Kidney epithelial cell (primary cell): Measurements from ENCODE around the gene LRRC49. TPM values are rescaled to one million over a fixed set of nuclear protein-coding genes. Genes with fewer than 3 reads are reported as not detected.

Experiments used
- DNase-seq: peaks from one replicate; pipeline ENCODE4 v3.0.0-alpha.2; 2010; ENCODE audit warnings: low read depth
- H3K27me3 ChIP-seq: 2 replicates; pipeline ENCODE4 v1.6.0; 2011; ENCODE audit warnings: low read length; ENCODE audit not compliant: control insufficient read depth, insufficient read depth
- H3K36me3 ChIP-seq: 2 replicates; pipeline ENCODE4 v1.5.1; 2011; ENCODE audit warnings: low read length; ENCODE audit not compliant: control insufficient read depth, insufficient read depth
- H3K4me3 ChIP-seq: 2 replicates; pipeline ENCODE4 v1.5.1; 2011; ENCODE audit warnings: low read depth, mild to moderate bottlenecking, control low read depth, low read length
- total RNA-seq: library from RNA; depleted of rRNA; stranded (reverse); fragments of >200 nt; gene quantifications from 2 replicates; pipeline ENCODE4 v1.2.3, GENCODE V29; 2015
- TF ChIP-seq, protein P1 (sequence below): IDR thresholded peaks from 2 replicates; pipeline ENCODE4 v1.5.1; 2011; ENCODE audit warnings: mild to moderate bottlenecking, moderate library complexity, low read length, control low read depth, inconsistent platforms; ENCODE audit not compliant: insufficient read depth, poor library complexity, severe bottlenecking

Gene LRRC49
- total RNA-seq, 1 donor from 2014 or later: 62.0 TPM

DNA sequence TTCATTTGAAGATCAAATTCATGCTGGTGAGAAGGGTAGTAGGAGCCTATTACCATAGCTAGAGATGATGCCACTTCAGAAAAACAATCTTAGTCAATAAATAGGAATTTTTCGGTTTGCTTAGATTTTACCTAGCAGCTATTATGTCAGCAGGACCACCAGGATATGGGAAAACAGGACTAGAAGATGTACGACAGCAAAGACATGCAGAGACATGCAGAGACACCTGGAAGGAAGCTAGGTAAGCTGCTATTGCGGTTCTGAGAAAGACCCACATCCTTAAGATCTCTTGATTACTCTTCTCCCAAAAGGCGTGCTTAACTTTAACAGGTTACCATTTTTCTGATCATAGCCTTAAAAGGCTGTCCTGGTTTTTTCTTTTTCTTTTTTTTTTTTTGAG is 157.8 kb downstream of the LRRC49 start:
- Histone ChIP-seq H3K36me3 (no peaks in the 10 kb centered on the region), H3K4me3 (no peak overlapping the region), H3K27me3 (no peaks in the 10 kb centered on the region)
- no peak for DNase-seq
- TF ChIP-seq, protein P1, sequence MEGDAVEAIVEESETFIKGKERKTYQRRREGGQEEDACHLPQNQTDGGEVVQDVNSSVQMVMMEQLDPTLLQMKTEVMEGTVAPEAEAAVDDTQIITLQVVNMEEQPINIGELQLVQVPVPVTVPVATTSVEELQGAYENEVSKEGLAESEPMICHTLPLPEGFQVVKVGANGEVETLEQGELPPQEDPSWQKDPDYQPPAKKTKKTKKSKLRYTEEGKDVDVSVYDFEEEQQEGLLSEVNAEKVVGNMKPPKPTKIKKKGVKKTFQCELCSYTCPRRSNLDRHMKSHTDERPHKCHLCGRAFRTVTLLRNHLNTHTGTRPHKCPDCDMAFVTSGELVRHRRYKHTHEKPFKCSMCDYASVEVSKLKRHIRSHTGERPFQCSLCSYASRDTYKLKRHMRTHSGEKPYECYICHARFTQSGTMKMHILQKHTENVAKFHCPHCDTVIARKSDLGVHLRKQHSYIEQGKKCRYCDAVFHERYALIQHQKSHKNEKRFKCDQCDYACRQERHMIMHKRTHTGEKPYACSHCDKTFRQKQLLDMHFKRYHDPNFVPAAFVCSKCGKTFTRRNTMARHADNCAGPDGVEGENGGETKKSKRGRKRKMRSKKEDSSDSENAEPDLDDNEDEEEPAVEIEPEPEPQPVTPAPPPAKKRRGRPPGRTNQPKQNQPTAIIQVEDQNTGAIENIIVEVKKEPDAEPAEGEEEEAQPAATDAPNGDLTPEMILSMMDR: no peak

DNA sequence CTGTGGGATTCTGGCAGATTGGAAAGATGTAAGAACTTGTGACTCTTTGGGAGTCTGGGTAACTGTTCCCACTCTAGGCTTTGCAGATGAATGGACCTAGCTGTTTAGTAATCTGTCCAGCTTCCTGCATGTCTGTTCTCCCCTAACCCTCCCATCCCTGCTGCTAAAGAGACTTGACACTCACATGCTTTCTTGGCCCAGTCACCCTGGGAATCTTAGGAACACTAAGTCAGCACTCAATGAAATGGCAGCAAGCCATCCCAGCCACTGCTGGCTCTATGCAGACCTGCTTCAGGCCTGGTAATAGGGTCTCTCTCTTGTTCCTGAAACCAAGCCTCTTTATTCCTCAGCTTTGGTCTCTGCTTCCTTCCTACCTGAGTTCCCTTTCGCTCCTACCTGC is 158.9 kb downstream of the LRRC49 start:
- Histone ChIP-seq H3K4me3 (no peak overlapping the region), H3K27me3 (no peaks in the 10 kb centered on the region), H3K36me3 (no peaks in the 10 kb centered on the region)
- TF ChIP-seq, protein P1: no peak
- no peak for DNase-seq

DNA sequence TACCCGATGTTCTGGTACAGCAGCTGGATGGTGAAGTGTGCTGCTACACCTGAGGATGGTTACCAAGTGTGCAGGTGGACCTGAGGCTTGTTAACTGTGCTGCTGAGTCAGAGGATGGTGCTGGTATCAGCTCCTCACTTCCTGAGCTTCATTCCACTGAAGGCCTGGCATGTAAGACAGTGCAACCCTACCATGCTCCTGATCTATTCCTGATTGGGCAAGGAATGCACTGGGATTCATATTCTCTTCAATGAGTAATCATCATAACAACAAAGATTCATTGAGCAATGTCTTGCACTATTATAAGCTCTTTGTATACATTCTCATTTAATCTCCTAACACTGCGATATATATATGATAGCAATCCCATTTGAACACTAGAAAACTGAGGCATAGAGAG is 159.7 kb downstream of the LRRC49 start:
- TF ChIP-seq, protein P1: no peak
- no peak for DNase-seq
- H3K4me3 ChIP-seq: no peak overlapping the region
- H3K27me3 ChIP-seq: no peaks in the 10 kb centered on the region
- H3K36me3 ChIP-seq: no peaks in the 10 kb centered on the region

DNA sequence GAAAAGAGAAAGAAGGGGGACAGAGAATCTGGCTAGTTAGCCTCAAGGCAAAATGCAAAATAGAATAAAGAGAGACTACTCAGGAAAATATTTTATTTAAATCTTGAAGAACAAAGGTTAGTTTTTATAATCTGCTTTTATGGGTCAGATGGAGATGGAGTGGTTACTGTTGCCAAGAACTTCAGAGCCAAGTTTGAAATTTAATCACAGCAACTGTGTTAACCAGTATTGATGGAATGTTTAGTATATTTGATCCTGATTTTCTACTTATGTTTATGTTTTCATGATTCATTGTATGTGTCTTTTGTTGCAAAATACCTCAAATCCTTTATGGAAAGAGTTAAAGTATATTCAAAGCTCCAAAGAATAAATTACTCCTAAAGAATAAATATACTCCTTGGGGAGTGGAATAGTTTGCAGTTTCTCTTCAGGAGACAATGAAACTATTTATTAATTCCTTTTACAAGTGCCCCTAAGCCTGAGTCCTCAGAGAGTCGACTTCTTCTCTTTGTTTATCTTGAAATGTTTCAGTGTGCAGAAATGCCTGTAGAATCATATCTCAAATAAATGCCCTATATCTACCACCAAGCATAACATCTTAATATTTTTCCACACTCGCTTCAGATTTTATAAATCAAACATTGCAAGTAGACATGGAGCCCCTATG is 161.8 kb downstream of the LRRC49 start:
- no peak overlapping the region for H3K4me3 ChIP-seq
- TF ChIP-seq, protein P1: no peak
- no peaks in the 10 kb centered on the region for H3K36me3 ChIP-seq
- H3K27me3 ChIP-seq: no peaks in the 10 kb centered on the region
- no peak for DNase-seq

DNA sequence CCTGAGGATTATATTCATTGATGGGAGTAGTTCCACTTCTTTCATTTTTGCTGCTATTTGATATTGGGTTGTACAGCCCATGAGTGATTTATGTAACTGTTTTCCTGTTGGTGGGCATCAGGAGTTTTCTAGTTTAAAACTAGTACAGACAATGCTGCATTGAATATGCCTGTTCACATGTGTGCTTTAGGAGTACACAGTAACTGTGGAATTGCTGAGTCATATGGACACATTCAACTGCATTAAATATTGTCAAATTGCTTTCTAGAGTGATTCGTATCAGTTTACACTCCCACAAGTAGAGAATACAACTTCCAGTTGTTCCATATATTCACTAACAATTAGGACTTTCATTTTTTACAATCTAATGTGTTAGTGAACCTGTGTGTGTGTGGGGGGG is 162.8 kb downstream of the LRRC49 start:
- DNase-seq: no peak
- no peak overlapping the region for H3K4me3 ChIP-seq
- no peaks in the 10 kb centered on the region for H3K27me3 ChIP-seq
- TF ChIP-seq, protein P1: no peak
- H3K36me3 ChIP-seq: no peaks in the 10 kb centered on the region

DNA sequence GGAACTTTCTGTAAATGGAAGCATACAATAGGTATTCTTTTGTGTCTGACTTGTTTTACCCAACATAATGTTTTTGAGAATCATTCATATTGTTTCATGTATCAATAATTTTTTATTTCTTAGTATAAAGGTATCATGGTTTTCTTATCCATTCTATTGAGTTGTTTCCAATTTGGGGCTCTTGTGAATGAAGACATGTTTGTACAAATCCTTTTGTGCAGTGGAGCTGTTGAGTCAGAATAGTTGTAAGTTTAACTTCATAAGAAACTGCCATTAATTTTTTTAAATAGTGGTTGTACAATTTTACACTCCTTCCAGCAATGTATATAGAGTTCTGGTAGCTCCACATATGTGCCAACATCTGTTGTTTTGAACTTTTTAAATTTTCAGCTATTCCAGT is 163.5 kb downstream of the LRRC49 start:
- Histone ChIP-seq H3K36me3 (no peaks in the 10 kb centered on the region), H3K27me3 (no peaks in the 10 kb centered on the region), H3K4me3 (no peak overlapping the region)
- TF ChIP-seq, protein P1: no peak
- no peak for DNase-seq
